Ascending aorta (tissue), 2 donors: ENCODE results near the gene ACSL6. TPM values are rescaled to one million over a fixed set of nuclear protein-coding genes. Genes with fewer than 3 reads are reported as not detected.

ENCODE experiments used
- DNase-seq, 2 donors: peaks; one replicate each; pipeline ENCODE4 v3.0.0-alpha.2; 2019; ENCODE audit warnings: low spot score in 2 of 2
- H3K27ac ChIP-seq, 2 donors: fragments of 200-600 bp; sonication (generic); one replicate each; pipeline ENCODE4 v1.5.1; 2016 to 2017; ENCODE audit warnings: mild to moderate bottlenecking in 1 of 2
- H3K27me3 ChIP-seq: fragments of 200-600 bp; sonication (generic); one replicate; pipeline ENCODE4 v1.5.1; 2017
- H3K36me3 ChIP-seq, 2 donors: fragments of 200-600 bp; sonication (generic); one replicate each; pipeline ENCODE4 v1.5.1; 2016
- H3K4me1 ChIP-seq, 2 donors: fragments of 200-600 bp; sonication (generic); one replicate each; pipeline ENCODE4 v1.5.1; 2016 to 2017; ENCODE audit warnings: mild to moderate bottlenecking in 1 of 2
- H3K4me3 ChIP-seq, 2 donors: fragments of 200-600 bp; sonication (generic); one replicate each; pipeline ENCODE4 v1.5.1; 2016 to 2017; ENCODE audit warnings: mild to moderate bottlenecking in 1 of 2
- H3K9me3 ChIP-seq, 2 donors: fragments of 200-600 bp; sonication (generic); one replicate each; pipeline ENCODE4 v1.5.1; 2016
- CTCF ChIP-seq, 3 experiments: fragments of 200-600 bp in 2 of 3; fragments of 450-650 bp in 1 of 3; sonication (generic) in 2 of 3; IDR thresholded peaks; one replicate each; pipeline ENCODE4 v1.5.1; 2016 to 2019; ENCODE audit warnings: antibody characterized with exemption in 3 of 3, mild to moderate bottlenecking in 1 of 3, moderate library complexity in 1 of 3
- intact Hi-C: fragments of 100-400 bp; cut with DNase I; formaldehyde crosslinking; loops from one replicate; pipeline ENCODE4 v1.15.1; 2023
- total RNA-seq: library from RNA; depleted of rRNA; stranded (reverse); fragments of >200 nt; gene quantifications from one replicate; pipeline ENCODE4 v1.1.0, GENCODE V29; 2016

The ACSL6 gene
- total RNA-seq, 1 donor from 2014 or later = 7.6 TPM

GRCh38 chr5:131932235-131932634 is 79.2 kb downstream of the ACSL6 start:
- no peak for TF ChIP-seq CTCF (IDR thresholded peaks at IDR 0.05)
- H3K4me1 ChIP-seq = no peaks in the 10 kb centered on the region
- no peak overlapping the region for H3K27ac ChIP-seq
- peaks cover 16 to 22% of the 10 kb centered on the region in 2 donors for H3K9me3 ChIP-seq
- intact Hi-C loops = no loop called here
- no peak overlapping the region for H3K4me3 ChIP-seq
- no peaks in the 10 kb centered on the region for H3K27me3 ChIP-seq
- no peak for DNase-seq
- H3K36me3 ChIP-seq = no peaks in the 10 kb centered on the region

DNA sequence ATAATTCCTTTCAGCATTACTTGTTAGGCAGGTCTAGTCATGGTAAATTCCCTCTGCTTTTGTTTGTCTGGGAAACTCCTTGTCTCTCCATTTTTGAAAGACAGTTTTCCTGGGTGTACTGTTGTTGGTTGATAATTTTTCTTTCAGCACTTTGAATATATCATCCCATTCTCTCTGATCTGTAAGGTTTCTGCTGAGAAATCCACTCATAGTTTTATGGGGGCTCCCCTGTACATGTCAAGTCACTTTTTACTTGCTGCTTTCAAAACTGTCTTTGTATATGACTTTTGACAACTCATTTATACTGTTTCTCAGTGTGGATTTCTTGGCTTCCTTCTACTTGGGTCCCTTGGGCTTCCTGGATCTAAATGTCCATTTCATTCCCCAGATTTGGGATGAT is 82.5 kb downstream of the ACSL6 start:
- H3K9me3 ChIP-seq = peaks cover 16 to 40% of the 10 kb centered on the region in 2 donors
- H3K4me3 ChIP-seq = no peak overlapping the region
- DNase-seq = no peak
- TF ChIP-seq CTCF (IDR thresholded peaks at IDR 0.05) = no peak
- no peaks in the 10 kb centered on the region for H3K27me3 ChIP-seq
- no peaks in the 10 kb centered on the region for H3K36me3 ChIP-seq
- intact Hi-C loops = no loop called here
- H3K27ac ChIP-seq = no peak overlapping the region
- no peaks in the 10 kb centered on the region for H3K4me1 ChIP-seq

DNA sequence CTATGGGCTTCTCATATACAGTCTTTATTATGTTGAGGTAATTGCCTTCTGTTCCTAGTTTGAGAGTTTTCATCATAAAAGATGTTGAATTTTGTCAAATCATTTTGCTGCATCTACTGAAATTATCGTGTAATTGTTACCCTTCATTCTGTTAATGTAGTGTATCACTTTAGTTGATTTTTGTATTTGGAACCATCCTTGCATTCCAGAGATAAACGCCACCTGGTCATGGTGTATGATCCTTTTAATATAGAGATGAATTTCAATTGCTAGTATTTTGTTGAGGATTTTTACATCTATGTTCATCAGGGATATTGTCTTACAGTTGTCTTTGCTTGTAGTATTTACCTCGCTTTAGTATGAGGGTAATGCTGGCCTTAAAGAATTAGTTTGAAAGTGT is 85.3 kb downstream of the ACSL6 start:
- Histone ChIP-seq H3K36me3 (no peaks in the 10 kb centered on the region), H3K4me1 (no peaks in the 10 kb centered on the region), H3K4me3 (no peak overlapping the region), H3K27me3 (no peaks in the 10 kb centered on the region), H3K27ac (no peak overlapping the region), H3K9me3 (peaks cover 16 to 40% of the 10 kb centered on the region in 2 donors)
- intact Hi-C loops = no loop called here
- no peak for DNase-seq
- TF ChIP-seq CTCF (IDR thresholded peaks at IDR 0.05) = no peak

GRCh38 chr5:131916481-131916880 is 95.0 kb downstream of the ACSL6 start:
- Histone ChIP-seq H3K27me3 (no peaks in the 10 kb centered on the region), H3K9me3 (no peaks in the 10 kb centered on the region), H3K4me1 (no peaks in the 10 kb centered on the region), H3K36me3 (no peaks in the 10 kb centered on the region), H3K27ac (no peak overlapping the region), H3K4me3 (no peak overlapping the region)
- intact Hi-C loops = no loop called here
- DNase-seq = no peak
- TF ChIP-seq CTCF (IDR thresholded peaks at IDR 0.05) = no peak

DNA sequence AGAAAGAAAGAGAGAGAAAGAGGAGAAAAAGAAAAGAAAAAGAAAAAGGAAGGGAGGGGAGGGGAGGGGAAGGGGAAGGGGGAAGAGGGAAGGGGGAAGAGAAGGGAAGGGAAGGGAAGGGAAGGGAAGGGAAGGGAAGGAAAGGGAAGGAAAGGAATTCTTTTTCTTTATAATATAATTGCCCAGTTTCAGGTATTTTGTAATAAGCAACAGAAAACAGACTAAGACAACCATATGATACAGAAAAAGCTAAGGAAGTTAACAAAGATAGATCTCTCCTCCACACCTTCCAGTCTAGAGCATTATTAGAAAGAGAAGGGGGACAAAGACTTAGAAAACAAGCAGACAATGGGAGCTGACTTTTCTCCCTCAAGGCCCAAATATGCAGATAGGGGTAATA is 97.0 kb downstream of the ACSL6 start:
- intact Hi-C loops = no loop called here
- H3K36me3 ChIP-seq = no peaks in the 10 kb centered on the region

More for the DNA sequence above, 97.0 kb downstream of the ACSL6 start:
- no peaks in the 10 kb centered on the region for H3K9me3 ChIP-seq
- no peak overlapping the region for H3K27ac ChIP-seq
- no peaks in the 10 kb centered on the region for H3K27me3 ChIP-seq
- H3K4me1 ChIP-seq = no peaks in the 10 kb centered on the region
- DNase-seq = no peak
- no peak overlapping the region for H3K4me3 ChIP-seq
- TF ChIP-seq CTCF (IDR thresholded peaks at IDR 0.05) = no peak
